GM19099 (cell line): ENCODE data around the gene CD1D.

Experiments used
- POLR2A ChIP-seq: IDR thresholded peaks from 3 replicates; pipeline ENCODE4 v1.6.1; 2011; ENCODE audit warnings: low read depth; ENCODE audit not compliant: insufficient read length; ENCODE audit errors: extremely low read depth

Gene CD1D

DNA sequence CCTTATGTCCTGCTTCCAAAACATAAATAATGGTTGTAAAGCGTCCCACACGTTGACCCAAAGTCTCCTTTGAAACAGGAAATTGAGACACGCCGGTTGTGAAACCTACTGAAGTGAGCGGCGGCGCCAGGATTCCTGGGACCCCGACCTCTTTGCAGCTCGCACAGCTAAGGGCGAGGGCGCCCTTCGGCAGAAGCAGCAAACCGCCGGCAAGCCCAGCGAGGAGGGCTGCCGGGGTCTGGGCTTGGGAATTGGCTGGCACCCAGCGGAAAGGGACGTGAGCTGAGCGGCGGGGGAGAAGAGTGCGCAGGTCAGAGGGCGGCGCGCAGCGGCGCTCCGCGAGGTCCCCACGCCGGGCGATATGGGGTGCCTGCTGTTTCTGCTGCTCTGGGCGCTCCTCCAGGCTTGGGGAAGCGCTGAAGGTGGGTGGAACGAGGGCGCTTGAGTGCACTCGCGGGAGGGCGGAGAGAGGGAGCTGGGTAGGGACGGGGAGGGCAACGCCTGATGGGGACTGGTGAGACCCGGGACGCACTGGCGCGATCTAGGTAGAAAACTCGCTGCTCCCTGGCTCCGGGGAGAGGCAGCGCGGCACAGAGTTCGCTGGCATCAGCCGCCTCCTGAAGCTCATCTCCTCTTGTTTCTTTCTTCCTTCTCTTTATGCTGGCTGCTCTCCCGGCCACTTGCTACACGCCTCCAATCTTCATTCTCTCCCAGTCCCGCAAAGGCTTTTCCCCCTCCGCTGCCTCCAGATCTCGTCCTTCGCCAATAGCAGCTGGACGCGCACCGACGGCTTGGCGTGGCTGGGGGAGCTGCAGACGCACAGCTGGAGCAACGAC, at the start of gene CD1D:
CD1D (plus strand) TSS at position 155 of the 836 bp plus-strand sequence; CDS start at position 362, 207 bp downstream.
- no peak for TF ChIP-seq POLR2A

DNA sequence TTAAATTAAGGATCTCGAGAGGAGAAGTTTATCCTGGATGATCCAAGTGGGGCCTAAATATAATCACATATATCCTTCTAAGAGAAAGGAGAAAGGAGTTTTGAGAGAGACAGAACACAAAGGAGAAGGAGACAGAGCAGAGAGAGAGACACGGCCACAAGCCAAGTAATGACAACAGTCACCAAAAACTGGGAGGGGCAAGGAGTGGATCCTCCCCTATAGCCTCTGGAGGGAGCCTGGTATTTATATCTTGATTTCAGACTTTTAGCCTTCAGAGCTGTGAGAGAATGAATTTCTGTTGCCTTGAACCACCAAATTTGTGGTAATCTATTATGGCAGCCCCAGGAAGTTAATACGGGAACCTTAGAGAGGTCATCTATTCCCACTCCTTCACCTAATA, 49.5 kb upstream of the CD1D start:
- TF ChIP-seq POLR2A, result no peak

DNA sequence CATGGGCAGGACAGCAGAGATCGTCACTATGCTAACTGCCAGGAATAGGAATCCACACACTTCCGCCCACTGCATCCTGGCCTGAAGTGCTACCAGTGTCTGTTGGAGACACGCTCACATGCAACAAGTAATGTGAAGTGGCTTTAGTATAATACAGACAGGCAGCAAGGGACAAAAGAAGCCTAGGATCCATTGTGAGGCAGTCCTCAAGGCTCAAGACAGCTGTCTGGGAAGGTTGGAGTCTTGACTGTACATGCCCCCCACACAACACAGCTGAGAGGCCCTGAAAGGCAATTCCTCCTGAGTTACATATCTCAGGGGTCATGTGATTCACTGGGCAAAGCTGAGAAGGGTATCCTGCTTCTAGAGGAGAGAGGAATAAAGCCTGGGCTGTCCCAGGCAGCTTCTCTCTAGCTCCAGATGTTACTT, 39.9 kb upstream of the CD1D start:
- no peak for TF ChIP-seq POLR2A

DNA sequence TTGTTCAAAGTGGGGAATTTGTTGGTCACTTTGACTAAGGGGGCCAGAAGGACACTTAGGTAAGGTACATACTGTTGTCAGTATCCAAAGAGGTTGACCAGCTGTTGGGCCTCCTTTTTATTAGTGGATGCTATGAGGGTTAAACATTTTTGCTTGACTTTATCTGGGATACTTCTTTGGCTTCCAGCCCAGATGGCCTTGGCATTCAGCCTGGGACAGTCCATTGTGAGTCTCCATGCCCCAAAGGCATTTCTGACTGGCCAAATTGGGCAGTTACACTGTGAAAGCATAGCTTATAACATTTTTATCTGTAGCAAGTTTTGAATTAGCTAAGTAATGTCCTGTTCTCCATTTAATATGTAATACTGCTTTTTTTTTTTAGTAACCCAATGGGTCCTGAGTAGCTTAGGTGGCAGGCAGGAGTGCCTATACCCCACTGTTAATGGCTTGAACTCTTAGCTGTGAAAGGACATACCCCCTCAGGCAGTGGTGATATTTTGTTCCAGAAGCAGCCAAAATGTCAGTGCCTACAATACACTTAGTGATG, 35.4 kb upstream of the CD1D start:
- no peak for TF ChIP-seq POLR2A

DNA sequence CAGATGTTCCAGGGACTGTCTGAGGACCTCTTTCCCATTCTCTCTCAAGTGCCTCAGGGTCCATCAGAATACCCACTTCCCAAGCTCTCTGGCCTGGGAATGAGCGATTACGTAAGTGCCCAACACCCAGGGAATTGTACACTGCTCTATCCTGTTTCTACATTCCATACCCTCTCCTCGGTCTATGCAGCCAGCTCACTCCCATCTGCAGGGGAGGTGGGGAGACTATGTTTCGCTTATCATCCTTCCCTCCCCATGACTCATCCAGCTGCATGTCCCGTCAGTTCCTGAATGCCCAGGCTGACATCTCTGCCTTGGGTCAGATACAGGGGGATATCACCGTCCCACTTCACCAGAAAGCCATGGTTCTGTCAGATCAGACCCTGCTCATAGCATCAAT, 34.5 kb upstream of the CD1D start:
- TF ChIP-seq POLR2A, result no peak

DNA sequence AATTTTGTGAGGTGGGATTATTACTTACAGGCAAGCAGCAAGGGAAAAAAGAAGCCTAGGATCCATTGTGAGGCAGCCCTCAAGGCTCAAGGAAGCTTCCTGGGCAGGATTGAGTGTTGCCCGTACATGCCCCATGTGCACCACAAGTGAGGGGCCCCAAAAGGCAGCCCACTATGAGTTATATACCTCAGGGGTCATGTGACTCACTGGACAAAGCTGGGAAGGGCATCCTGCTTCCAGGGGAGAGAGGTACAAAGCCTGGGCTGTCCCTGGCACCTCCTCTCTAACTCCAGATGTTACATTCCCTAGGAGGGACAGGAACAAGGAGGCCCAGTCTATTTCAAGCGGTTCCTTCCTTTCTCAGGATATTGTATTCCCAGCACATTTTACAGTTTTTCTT, 34.0 kb upstream of the CD1D start:
- TF ChIP-seq POLR2A, result no peak

DNA sequence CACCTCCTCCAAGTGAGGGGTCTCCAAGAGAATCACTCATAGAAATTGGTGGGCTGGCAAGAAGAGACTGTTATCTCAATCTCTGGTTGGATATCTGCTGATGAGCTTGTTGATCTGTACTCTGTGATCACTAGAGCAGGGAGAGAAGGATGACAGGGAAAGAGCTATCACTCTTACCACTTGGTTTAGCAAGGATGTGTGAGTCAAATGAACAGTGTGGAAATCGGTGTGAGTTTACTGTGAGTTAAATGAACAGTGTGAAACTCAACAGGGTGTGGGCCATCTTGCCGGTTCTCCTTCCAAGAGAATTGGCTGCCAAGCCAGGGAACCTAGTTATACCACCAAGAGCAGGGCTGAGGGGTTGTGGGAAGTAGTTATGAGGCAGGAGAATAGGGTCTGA, 33.3 kb upstream of the CD1D start:
- TF ChIP-seq POLR2A, result no peak

DNA sequence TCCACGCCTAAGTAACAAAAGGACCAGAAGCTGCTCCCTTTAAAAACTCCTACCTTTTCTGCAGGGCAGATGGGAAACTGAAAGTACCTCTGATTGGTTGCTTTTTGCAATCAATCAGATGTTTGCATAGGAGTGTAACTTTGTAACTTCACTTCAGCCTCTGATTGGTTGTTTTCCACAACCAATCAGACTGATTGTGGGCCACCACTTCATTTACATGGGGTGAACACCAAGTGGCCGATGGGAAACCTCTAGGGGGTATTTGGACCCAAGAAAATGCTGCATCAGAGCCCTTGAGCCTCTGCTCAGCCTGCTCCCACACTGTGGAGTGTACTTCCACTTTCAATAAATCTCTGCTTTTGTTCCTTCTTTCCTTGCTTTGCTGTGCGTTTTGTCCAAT, 32.8 kb upstream of the CD1D start:
- no peak for TF ChIP-seq POLR2A

DNA sequence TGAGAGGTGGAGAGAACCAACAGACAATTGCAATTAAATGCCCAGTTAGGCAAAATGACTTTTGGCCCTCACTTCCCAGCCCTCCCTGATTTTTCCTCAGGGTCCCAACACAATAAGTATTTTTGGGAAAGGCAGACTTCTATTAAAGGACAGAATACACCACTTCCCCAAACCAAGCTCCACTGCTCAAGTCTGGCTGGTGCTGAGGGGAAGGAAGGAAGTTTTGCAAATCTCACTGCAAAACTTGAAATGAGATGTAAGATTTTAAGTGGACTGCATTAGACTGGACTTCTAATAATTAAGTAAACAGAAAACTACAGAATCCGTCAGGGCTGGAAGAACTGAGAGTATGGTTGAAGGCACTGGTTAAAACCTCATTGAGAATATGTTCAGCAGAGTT, 32.2 kb upstream of the CD1D start:
- TF ChIP-seq POLR2A, result no peak

DNA sequence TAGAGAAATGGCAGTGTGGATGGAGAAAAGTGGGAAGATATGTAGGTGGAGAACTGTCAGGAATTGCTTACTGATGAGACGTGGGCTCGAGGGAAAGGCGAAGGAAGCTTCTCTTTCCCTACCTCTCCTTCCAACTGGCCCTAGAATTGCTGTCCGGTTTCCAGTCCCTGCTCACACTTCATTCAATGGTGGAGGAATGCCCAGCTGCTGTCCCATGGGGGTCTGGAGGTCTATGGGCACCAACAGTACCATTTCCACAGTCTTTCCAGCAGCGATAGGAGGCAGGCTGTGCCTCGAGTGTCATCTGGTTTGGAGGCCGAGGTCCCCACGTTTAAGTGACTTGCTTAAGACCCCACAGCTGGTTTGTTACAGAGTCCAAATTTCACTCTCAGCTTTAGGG, 31.5 kb upstream of the CD1D start:
- no peak for TF ChIP-seq POLR2A

DNA sequence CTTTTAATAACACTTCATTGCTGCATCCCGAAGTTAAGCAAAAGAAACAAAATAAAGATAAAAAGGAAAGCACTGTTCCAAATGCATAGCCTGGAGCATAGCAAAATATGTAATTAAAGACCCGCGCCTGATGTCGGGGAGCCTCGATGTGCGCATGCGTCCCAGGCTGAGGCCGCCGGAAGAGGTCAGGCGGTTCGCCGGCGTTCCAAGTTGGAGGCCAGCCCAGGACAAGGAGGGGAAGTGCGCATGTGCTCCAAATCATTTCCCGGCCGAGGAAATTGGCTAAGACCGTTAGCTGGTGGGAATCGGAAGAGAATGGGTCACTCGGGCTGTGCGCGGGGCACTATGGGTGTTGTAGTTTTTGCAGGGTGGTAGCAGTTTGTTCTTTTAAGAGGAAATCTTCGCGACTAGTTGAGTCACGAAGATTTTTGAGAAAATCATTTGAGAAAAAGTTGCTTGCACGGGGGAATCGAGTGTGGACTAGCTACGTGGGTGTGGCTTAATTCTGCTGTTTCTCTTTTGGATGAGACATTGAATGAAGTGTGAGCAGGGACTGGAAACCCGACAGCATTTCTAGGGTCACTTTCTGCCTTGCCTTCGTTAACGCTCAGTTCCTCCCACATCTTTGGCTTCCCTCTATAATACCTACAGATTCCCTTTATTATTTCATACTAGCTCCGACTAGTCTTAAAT, 31.0 kb upstream of the CD1D start:
- TF ChIP-seq POLR2A, result no peak

DNA sequence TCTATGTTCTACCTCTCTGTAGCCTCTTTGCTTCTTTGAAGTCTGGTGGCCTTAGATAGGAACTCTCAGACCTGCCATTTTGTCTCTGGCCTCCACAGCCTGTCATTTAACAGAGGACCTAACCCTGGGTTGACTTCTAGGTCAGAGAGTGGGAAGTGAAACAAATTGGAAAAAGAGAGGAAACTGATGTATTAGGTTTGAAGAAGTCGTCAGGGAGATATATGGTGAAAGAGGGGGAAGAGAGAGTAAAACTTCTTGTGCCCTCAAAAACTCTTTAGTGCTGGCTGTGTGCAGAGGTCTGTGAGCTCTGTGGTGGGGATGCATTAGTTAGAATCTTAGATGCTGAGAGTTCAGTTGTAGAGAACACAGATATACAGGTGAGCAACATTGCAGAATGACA, 30.2 kb upstream of the CD1D start:
- no peak for TF ChIP-seq POLR2A

DNA sequence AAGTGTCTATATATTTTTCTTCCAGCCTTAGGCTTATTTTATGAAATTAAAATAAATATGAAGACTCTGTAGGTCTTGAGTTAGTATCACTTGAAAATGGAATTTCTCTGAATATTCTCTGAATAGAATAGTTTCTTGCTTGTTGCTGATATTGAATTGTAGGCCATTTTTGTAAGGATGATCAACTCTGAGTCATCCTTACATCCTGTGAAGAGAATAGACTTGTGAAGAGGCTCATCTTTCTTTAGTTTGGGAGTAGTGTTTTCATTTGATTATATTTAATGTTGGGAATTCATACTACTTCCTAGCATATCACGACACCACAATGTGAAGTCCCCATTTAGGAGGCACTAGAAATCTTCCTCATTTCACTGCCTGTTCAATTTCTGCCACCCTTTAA, 27.5 kb upstream of the CD1D start:
- no peak for TF ChIP-seq POLR2A

DNA sequence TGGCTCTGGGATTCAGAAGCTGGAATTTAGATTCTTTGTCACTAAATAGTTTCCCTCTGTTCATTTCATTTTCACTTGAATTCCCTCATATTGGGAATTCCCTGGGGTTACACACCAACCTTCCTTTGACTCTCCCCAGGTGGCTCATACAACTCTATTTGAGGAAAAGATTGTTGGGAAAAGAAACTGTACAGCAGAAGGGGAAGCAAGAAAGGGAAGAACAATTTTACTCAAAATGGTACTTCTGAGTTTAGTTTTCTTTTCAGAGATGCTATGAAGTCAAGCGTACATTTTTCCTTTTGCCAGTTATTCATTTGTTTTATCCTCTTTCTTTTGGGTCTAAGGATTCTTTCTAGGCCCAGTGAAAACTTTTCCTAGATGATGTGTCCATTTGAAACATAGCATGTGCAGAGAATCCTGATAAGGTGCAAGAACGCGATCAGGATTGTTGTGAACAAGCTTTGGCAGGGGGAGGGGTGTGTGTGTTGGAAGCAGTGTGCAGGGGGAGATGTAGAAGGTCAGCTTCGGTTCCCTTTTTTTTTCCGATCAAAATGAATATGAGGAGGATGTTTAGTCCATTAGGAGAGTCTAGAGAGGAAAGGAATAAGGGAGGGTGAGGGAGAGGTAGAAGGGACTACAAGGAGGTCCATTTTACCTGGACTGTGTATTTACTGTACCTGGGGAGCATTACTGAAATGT, 26.8 kb upstream of the CD1D start:
- TF ChIP-seq POLR2A, result no peak

DNA sequence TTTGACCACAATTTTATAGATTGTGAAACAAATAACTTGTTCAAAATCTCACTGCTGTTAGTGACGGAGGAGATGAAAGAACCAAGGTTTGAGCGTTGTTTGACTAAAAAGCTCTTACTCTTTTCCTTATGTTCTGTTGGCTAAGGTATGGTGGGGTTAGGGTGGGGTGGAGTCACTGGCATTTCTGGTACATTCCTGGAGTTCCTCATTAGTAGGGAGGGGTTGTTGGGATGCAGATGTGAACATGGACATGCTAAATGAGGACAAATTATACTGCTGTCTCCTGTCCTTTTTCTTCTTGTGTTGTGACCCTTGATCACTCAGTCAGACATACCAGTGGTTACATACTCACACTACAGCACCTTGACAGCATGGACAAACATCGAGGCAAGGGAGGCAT, 26.2 kb upstream of the CD1D start:
- TF ChIP-seq POLR2A, result no peak
